GM12878 (cell line): ENCODE results near the gene STK32B. TPM values are rescaled to one million over a fixed set of nuclear protein-coding genes. Genes with fewer than 3 reads are reported as not detected.

ENCODE experiments used
- ATAC-seq: fragments of 200-7000 bp; cut with Tn5 transposase; 3 replicates; pipeline ENCODE4 v1.9.1; 2020; ENCODE audit warnings: mild to moderate bottlenecking, moderate library complexity
- BruUV-seq: library from RNA; stranded (reverse); fragments of 400-500 nt; replicated peaks from 2 replicates; lab custom pipeline; 2021; lab: Mats Ljungman, UMichigan
- CTCF ChIA-PET: fragments of 300-600 bp; sonication (Branson Sonifier 250); formaldehyde crosslinking; extraction: SDS; loops from one replicate; lab custom pipeline; 2021; ENCODE audit warnings: inconsistent platforms; lab: Yijun Ruan, JAX
- POLR2A ChIA-PET: fragments of 350-600 bp; formaldehyde crosslinking; extraction: SDS; loops from one replicate; lab custom pipeline; 2021; ENCODE audit warnings: inconsistent platforms; lab: Charles Lee
- RAD21 ChIA-PET: fragments of 300-600 bp; sonication (Branson Sonifier 250); formaldehyde crosslinking; loops from one replicate; lab custom pipeline; 2023; ENCODE audit warnings: antibody characterized with exemption; ENCODE audit not compliant: unreplicated experiment; lab: Charles Lee
- SMC1A ChIA-PET: fragments of 300-600 bp; sonication (Branson Sonifier 250); formaldehyde crosslinking; loops from one replicate; lab custom pipeline; 2023; ENCODE audit not compliant: unreplicated experiment, uncharacterized antibody; lab: Charles Lee
- DNase-seq: peaks from one replicate; pipeline ENCODE4 v3.0.0-alpha.2; 2011; ENCODE audit warnings: low read depth, low spot score
- FAIRE-seq: peaks from 3 replicates; lab custom pipeline; 2011; peaks lifted over from hg19 to GRCh38; lab: Jason Lieb, UNC
- H2AFZ ChIP-seq: 2 replicates; pipeline ENCODE4 v1.6.0; 2011; ENCODE audit warnings: low read depth, low read length, control low read depth; ENCODE audit not compliant: control insufficient read depth
- H3K27ac ChIP-seq: 2 replicates; pipeline ENCODE4 v1.5.1; 2011; ENCODE audit warnings: control low read depth; ENCODE audit not compliant: control insufficient read depth, insufficient read depth
- H3K27me3 ChIP-seq, 2 experiments: replicated peaks in 1 of 2; 2 replicates each; pipeline versions ENCODE4 v1.6.0 to v1.6.1; 2011; ENCODE audit warnings: low read length in 1 of 2; ENCODE audit not compliant: control insufficient read depth in 2 of 2, insufficient read depth in 2 of 2
- H3K36me3 ChIP-seq, 2 experiments: 2 replicates each; pipeline ENCODE4 v1.5.1; 2011; ENCODE audit warnings: low read length in 1 of 2; ENCODE audit not compliant: control insufficient read depth in 2 of 2, insufficient read depth in 2 of 2
- H3K4me1 ChIP-seq: 2 replicates; pipeline ENCODE4 v1.6.1; 2011; ENCODE audit warnings: mild to moderate bottlenecking, low read length, moderate library complexity, mixed read lengths; ENCODE audit not compliant: control insufficient read depth, insufficient read depth
- H3K4me2 ChIP-seq: 2 replicates; pipeline ENCODE4 v1.6.0; 2011; ENCODE audit warnings: control low read depth; ENCODE audit not compliant: control insufficient read depth, insufficient read depth
- H3K4me3 ChIP-seq: fragments of 200-600 bp; sonication (generic); 2 replicates; pipeline ENCODE4 v1.5.1; 2016
- H3K79me2 ChIP-seq: 2 replicates; pipeline ENCODE4 v1.6.0; 2011; ENCODE audit warnings: low read length; ENCODE audit not compliant: control insufficient read depth, insufficient read depth
- H3K9ac ChIP-seq: 2 replicates; pipeline ENCODE4 v1.8.0; 2011; ENCODE audit warnings: low read length, control low read depth, mixed read lengths; ENCODE audit not compliant: control insufficient read depth, insufficient read depth
- H3K9me3 ChIP-seq: replicated peaks from 3 replicates; pipeline ENCODE4 v1.5.1; 2011; ENCODE audit warnings: mild to moderate bottlenecking, low read length; ENCODE audit not compliant: control insufficient read depth, insufficient read depth
- H4K20me1 ChIP-seq: 2 replicates; pipeline ENCODE4 v1.6.0; 2011; ENCODE audit not compliant: control insufficient read depth, insufficient read depth
- ATF2 ChIP-seq: IDR thresholded peaks from 2 replicates; pipeline ENCODE4 v1.6.1; 2012; ENCODE audit warnings: low read length, inconsistent platforms
- CBX3 ChIP-seq: fragments of 200-600 bp; sonication (generic); IDR thresholded peaks from 2 replicates; pipeline ENCODE4 v1.6.1; 2016; ENCODE audit warnings: low read depth, borderline replicate concordance
- CBX5 ChIP-seq: sonication (generic); IDR thresholded peaks from 2 replicates; pipeline ENCODE4 v1.6.1; 2016; ENCODE audit warnings: low read depth, moderate library complexity, mild to moderate bottlenecking, inconsistent platforms
- EGR1 ChIP-seq, 2 experiments: IDR thresholded peaks; 1 replicate in 1 of 2; 2 replicates in 1 of 2; pipeline ENCODE4 v1.6.1; 2011 to 2012; ENCODE audit warnings: low read depth in 2 of 2, low read length in 2 of 2, borderline replicate concordance in 1 of 2, mild to moderate bottlenecking in 1 of 2, moderate library complexity in 1 of 2
- EP300 ChIP-seq, 2 experiments: fragments of 150-350 bp in 1 of 2; IDR thresholded peaks; 2 replicates each; pipeline ENCODE4 v1.6.1; 2011 to 2012; ENCODE audit warnings: low read depth in 2 of 2, low read length in 2 of 2, borderline replicate concordance in 1 of 2, improper control_type of control experiment in 1 of 2, inconsistent platforms in 1 of 2; ENCODE audit not compliant: control insufficient read depth in 1 of 2
- EZH2 ChIP-seq: IDR thresholded peaks from 2 replicates; pipeline ENCODE4 v1.6.1; 2012; ENCODE audit warnings: low read depth, mild to moderate bottlenecking, control low read depth, inconsistent platforms, low read length, borderline replicate concordance; ENCODE audit not compliant: control insufficient read depth
- HSF1 ChIP-seq: fragments of 150-350 bp; IDR thresholded peaks from 2 replicates; pipeline ENCODE4 v1.6.1; 2014; ENCODE audit warnings: mild to moderate bottlenecking, low read depth, low read length
- NFYA ChIP-seq: IDR thresholded peaks from 2 replicates; pipeline ENCODE4 v1.6.1; 2011; ENCODE audit warnings: low read depth, mild to moderate bottlenecking, low read length, improper control_type of control experiment, borderline replicate concordance
- RELA ChIP-seq: fragments of 450-650 bp; IDR thresholded peaks from 2 replicates; pipeline ENCODE4 v1.8.0; 2014; ENCODE audit warnings: borderline replicate concordance; ENCODE audit not compliant: partially characterized antibody
- ZBED1 ChIP-seq: IDR thresholded peaks from 2 replicates; pipeline ENCODE4 v1.6.1; 2016; ENCODE audit warnings: borderline replicate concordance
- ZNF622 ChIP-seq: fragments of 450-650 bp; IDR thresholded peaks from 2 replicates; pipeline ENCODE4 v1.6.1; 2017; ENCODE audit warnings: mild to moderate bottlenecking, inconsistent platforms
- WGBS: methylation state at CpG from one replicate; pipeline ENCODE4 v1.1.6; 2016; ENCODE audit warnings: low lambda C conversion rate; ENCODE audit not compliant: insufficient replicate concordance, insufficient coverage; ENCODE audit errors: missing lambda C conversion rate; 5-methylcytosine and 5-hydroxymethylcytosine counted together
- in situ Hi-C: fragments of 300-500 bp; cut with MboI; formaldehyde crosslinking; loops from 9 replicates; pipeline ENCODE4 v1.14.3; 2018; ENCODE audit warnings: mixed read lengths
- intact Hi-C: fragments of 100-400 bp; cut with micrococcal nuclease; formaldehyde crosslinking; loops from one replicate; pipeline ENCODE4 v1.14.2; 2022; ENCODE audit not compliant: unreplicated experiment
- polyA plus RNA-seq, 11 experiments: library from polyadenylated mRNA; depleted of rRNA in 4 of 11; unstranded in 6 of 11; stranded (reverse) in 5 of 11; fragments of >200 nt; fragmentation: Nextera tagmentation in 4 of 11; fragmentation: Illumina TruSeq in 1 of 11; extraction: Ambion mirVana in 4 of 11; extraction: Trizol in 1 of 11; gene quantifications; 1 replicate in 1 of 11; 2 replicates in 10 of 11; pipeline versions ENCODE4 v1.2.1 to v1.2.3, GENCODE V29; 2011 to 2016; ENCODE audit warnings: inconsistent platforms in 2 of 11, missing spikeins in 2 of 11, low read depth in 1 of 11
- total RNA-seq, 4 experiments: library from RNA; depleted of rRNA in 3 of 4; stranded (reverse); fragments of >200 nt in 3 of 4; fragmentation: Illumina TruSeq in 1 of 4; extraction: Trizol in 1 of 4; gene quantifications; 2 replicates each; pipeline versions ENCODE4 v1.2.1 to v1.2.3, GENCODE V29; 2013 to 2021
- TF ChIP-seq, protein P1 (sequence below): IDR thresholded peaks from 2 replicates; pipeline ENCODE4 v1.6.1; 2012; ENCODE audit warnings: mild to moderate bottlenecking, low read depth, low read length
- TF ChIP-seq, protein P2 (sequence below): fragments of 150-350 bp; IDR thresholded peaks from 2 replicates; pipeline ENCODE4 v1.6.1; 2016; ENCODE audit warnings: low read depth, low read length

Gene STK32B
- total and polyA plus RNA-seq, 10 of the 15 experiments (the other 5 are each of a cell fraction or from before 2014, with no cell fraction given): 0.04 to 0.12 (median 0.08) TPM; not detected in 7

- TF ChIP-seq ZBED1 (no peak), ZNF622 (no peak), RELA (no peak), NFYA (no peak), EGR1 (IDR thresholded peaks at IDR 0.05; ENCODE audit: borderline replicate concordance in 1 of 2, low read depth in 2 of 2, low read length in 2 of 2) (no peak), CBX3 (no peak), EP300 (IDR thresholded peaks at IDR 0.05; ENCODE audit: borderline replicate concordance in 1 of 2, control insufficient read depth in 1 of 2, low read depth in 2 of 2, low read length in 2 of 2) (no peak)
- TF ChIP-seq, protein P1, sequence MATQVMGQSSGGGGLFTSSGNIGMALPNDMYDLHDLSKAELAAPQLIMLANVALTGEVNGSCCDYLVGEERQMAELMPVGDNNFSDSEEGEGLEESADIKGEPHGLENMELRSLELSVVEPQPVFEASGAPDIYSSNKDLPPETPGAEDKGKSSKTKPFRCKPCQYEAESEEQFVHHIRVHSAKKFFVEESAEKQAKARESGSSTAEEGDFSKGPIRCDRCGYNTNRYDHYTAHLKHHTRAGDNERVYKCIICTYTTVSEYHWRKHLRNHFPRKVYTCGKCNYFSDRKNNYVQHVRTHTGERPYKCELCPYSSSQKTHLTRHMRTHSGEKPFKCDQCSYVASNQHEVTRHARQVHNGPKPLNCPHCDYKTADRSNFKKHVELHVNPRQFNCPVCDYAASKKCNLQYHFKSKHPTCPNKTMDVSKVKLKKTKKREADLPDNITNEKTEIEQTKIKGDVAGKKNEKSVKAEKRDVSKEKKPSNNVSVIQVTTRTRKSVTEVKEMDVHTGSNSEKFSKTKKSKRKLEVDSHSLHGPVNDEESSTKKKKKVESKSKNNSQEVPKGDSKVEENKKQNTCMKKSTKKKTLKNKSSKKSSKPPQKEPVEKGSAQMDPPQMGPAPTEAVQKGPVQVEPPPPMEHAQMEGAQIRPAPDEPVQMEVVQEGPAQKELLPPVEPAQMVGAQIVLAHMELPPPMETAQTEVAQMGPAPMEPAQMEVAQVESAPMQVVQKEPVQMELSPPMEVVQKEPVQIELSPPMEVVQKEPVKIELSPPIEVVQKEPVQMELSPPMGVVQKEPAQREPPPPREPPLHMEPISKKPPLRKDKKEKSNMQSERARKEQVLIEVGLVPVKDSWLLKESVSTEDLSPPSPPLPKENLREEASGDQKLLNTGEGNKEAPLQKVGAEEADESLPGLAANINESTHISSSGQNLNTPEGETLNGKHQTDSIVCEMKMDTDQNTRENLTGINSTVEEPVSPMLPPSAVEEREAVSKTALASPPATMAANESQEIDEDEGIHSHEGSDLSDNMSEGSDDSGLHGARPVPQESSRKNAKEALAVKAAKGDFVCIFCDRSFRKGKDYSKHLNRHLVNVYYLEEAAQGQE: no peak
- TF ChIP-seq, all 136 proteins: peak for 0
These were observed 30.9 kb upstream of the STK32B start (continued) for GRCh38 chr4:5020341-5020740.

DNA sequence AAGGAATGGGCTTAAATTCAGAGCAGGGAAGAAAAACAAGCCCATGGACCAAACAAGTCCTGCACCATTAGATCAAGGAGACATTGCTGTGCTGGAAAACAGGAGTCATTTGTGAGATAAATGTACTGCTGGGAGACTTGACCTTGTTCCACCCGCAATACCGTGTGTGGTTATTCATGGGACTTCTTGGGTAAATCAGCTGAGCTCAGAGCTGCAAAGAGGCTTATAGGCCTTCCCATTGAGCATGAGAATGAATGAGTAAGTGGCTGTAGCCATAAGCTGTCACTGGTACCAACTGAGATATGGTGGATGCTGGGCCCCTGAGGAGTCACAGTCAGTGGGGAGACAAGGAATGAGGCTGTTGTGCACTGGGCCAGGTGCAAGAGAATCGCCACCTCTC, 29.7 kb upstream of the STK32B start:
- Histone ChIP-seq H3K9me3 (no peaks in the 10 kb centered on the region), H4K20me1 (no peaks in the 10 kb centered on the region), H2AFZ (no peak overlapping the region), H3K27me3 (peaks cover 0 to 6% of the 10 kb centered on the region in 2 experiments; a peak in 1 of 4 replicates), H3K9ac (no peak overlapping the region), H3K4me1 (no peaks in the 10 kb centered on the region), H3K4me2 (no peak overlapping the region), H3K79me2 (no peaks in the 10 kb centered on the region), H3K27ac (no peak overlapping the region), H3K4me3 (no peak overlapping the region), H3K36me3 (no peaks in the 10 kb centered on the region)
- ChIA-PET POLR2A (no interaction called here), CTCF (no interaction called here), SMC1A (no interaction called here), RAD21 (no interaction called here)
- no peak for DNase-seq
- no peak for ATAC-seq
- in situ Hi-C loops: no loop called here
- WGBS: 53% methylated on average over 3 of the region's 3 CpGs
- no TSS peak for BruUV-seq
- no peak for FAIRE-seq
- intact Hi-C loops: no loop called here
- TF ChIP-seq, protein P2, sequence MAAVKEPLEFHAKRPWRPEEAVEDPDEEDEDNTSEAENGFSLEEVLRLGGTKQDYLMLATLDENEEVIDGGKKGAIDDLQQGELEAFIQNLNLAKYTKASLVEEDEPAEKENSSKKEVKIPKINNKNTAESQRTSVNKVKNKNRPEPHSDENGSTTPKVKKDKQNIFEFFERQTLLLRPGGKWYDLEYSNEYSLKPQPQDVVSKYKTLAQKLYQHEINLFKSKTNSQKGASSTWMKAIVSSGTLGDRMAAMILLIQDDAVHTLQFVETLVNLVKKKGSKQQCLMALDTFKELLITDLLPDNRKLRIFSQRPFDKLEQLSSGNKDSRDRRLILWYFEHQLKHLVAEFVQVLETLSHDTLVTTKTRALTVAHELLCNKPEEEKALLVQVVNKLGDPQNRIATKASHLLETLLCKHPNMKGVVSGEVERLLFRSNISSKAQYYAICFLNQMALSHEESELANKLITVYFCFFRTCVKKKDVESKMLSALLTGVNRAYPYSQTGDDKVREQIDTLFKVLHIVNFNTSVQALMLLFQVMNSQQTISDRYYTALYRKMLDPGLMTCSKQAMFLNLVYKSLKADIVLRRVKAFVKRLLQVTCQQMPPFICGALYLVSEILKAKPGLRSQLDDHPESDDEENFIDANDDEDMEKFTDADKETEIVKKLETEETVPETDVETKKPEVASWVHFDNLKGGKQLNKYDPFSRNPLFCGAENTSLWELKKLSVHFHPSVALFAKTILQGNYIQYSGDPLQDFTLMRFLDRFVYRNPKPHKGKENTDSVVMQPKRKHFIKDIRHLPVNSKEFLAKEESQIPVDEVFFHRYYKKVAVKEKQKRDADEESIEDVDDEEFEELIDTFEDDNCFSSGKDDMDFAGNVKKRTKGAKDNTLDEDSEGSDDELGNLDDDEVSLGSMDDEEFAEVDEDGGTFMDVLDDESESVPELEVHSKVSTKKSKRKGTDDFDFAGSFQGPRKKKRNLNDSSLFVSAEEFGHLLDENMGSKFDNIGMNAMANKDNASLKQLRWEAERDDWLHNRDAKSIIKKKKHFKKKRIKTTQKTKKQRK: no peak
- TF ChIP-seq CBX5 (no peak), EZH2 (no peak), ATF2 (no peak), HSF1 (no peak)
